ENCODE data around the gene ARRDC4.

Gene ARRDC4

GRCh38 chr15:97994236-97994635, 33.7 kb downstream of the ARRDC4 start:
- no peak for DNase-seq (ENCODE audit: low read depth in 2 of 2)
- no peak overlapping the region for H3K4me3 ChIP-seq (replicated peaks in 1 of 2; ENCODE audit: low read depth in 2 of 2, low read length in 2 of 2)
- TF ChIP-seq, protein P1, sequence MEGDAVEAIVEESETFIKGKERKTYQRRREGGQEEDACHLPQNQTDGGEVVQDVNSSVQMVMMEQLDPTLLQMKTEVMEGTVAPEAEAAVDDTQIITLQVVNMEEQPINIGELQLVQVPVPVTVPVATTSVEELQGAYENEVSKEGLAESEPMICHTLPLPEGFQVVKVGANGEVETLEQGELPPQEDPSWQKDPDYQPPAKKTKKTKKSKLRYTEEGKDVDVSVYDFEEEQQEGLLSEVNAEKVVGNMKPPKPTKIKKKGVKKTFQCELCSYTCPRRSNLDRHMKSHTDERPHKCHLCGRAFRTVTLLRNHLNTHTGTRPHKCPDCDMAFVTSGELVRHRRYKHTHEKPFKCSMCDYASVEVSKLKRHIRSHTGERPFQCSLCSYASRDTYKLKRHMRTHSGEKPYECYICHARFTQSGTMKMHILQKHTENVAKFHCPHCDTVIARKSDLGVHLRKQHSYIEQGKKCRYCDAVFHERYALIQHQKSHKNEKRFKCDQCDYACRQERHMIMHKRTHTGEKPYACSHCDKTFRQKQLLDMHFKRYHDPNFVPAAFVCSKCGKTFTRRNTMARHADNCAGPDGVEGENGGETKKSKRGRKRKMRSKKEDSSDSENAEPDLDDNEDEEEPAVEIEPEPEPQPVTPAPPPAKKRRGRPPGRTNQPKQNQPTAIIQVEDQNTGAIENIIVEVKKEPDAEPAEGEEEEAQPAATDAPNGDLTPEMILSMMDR (IDR thresholded peaks at IDR 0.05; ENCODE audit: low read depth, low read length): no peak

DNA sequence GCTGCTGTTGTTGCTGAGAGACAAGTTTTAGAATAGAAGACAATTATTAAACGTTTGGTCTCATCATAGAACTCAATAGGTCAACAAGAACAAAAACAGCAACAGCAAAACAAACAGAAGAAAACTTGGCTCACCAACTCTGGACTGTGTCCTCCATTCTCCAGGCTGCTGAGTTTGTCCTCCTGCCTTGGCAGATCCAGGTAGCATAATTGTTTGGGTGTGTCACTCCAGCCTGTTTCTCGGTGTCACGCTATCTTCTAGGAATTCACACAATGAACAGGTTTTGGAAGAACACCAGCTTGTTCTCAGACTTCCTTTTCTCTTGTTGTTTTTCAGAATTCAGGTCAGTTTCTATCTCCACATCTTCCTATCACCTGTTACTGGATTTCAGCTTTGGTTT, 34.7 kb downstream of the ARRDC4 start:
- H3K4me3 ChIP-seq (replicated peaks in 1 of 2; ENCODE audit: low read depth in 2 of 2, low read length in 2 of 2): no peak overlapping the region
- no peak for DNase-seq (ENCODE audit: low read depth in 2 of 2)
- TF ChIP-seq, protein P1 (IDR thresholded peaks at IDR 0.05; ENCODE audit: low read depth, low read length): no peak

DNA sequence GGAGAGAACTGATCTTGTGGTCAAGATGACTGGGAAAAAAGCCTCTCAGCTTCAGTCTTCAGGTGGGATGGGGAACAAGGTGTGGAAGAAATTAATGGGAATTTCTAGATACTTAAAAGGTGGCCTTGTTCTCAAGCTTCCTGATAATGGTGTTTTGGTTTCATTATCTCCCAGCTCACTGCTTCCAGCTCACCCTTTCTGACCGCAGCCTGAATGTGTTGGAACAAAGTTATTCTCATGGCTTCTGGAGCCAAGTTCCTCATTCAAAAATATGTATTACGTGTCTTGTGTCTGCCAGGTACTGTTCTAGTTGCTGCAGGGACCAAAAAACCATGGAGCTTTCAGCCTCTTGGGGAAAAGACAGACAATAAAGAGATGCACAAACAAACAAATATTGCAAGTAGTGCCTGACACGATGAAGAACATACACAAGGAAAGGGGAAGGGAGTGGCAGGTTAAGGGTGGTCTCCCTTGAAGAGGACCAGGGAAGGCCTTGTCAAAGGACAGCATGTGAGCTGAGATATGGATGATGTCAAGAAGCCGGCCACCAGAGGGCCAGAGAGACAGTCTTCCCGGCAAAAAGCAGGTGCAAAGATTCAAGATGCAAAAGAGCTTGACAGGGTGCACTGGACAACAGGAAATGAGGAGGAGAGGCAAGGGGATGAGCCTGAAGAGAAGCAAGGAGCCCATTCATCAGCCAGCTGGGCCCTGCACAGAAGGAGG, 35.5 kb downstream of the ARRDC4 start:
- DNase-seq (ENCODE audit: low read depth in 2 of 2): peak in 1 of 2 donors; percentile 5
- TF ChIP-seq, protein P1 (IDR thresholded peaks at IDR 0.05; ENCODE audit: low read depth, low read length): peak; percentile 4
- no peak overlapping the region for H3K4me3 ChIP-seq (replicated peaks in 1 of 2; ENCODE audit: low read depth in 2 of 2, low read length in 2 of 2)

- TF ChIP-seq, protein P1 (IDR thresholded peaks at IDR 0.05; ENCODE audit: low read depth, low read length): no peak
- H3K4me3 ChIP-seq (replicated peaks in 1 of 2; ENCODE audit: low read depth in 2 of 2, low read length in 2 of 2): no peak overlapping the region
- no peak for DNase-seq (ENCODE audit: low read depth in 2 of 2)
These were observed 38.0 kb downstream of the ARRDC4 start for GRCh38 chr15:97998307-97999071.

DNA sequence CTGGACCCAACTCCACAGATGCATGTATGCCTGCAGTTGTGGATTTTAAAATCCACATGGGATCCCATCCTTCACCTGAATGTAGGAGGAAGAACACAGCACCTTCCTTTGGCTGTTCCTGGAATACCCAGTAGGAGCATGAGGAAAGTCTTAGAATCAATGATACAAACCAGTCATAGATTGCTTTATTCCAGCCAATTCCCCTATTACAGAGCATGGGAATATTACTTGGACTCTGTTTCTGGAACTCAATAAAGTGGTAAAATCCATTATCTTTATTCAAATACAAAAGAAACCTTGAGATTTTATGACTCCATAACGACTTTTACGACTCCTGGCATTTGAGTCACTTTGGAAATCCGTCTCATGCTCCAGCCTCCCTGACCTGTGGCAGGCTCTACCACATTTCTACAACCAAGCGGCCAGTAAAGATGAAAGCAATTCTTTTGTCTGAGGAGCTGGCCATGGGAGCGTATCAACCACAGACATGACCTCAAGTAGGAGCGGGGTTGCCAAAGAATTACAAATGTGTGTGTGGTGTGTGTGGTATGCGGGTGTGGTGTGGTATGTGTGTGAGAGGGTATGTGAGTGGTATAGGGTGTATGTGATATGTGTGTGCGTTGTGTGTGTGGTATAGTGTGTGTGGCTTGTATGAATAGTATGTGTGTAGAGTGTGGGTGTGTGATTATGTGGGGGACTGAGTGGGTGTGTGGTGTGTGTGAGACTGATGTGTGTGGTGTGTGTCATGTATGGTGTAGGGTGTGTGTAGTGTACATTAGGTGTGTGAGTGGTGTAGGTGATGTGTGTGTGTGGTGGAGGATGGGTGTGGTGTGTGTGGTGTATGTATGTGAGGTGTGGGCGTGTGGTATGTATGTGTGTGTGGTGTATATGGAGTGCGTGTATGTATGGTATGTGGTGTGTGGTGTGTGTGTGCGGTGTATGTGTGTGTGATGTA, 40.0 kb downstream of the ARRDC4 start:
- no peak for DNase-seq (ENCODE audit: low read depth in 2 of 2)
- TF ChIP-seq, protein P1 (IDR thresholded peaks at IDR 0.05; ENCODE audit: low read depth, low read length): no peak
- no peak overlapping the region for H3K4me3 ChIP-seq (replicated peaks in 1 of 2; ENCODE audit: low read depth in 2 of 2, low read length in 2 of 2)

- DNase-seq (ENCODE audit: low read depth in 2 of 2): no peak
These were observed 41.2 kb downstream of the ARRDC4 start for GRCh38 chr15:98001663-98002194.

More at GRCh38 chr15:98001663-98002194, 41.2 kb downstream of the ARRDC4 start:
- H3K4me3 ChIP-seq (replicated peaks in 1 of 2; ENCODE audit: low read depth in 2 of 2, low read length in 2 of 2): no peak overlapping the region
- TF ChIP-seq, protein P1 (IDR thresholded peaks at IDR 0.05; ENCODE audit: low read depth, low read length): no peak

All from cardiac fibroblast (primary cell).